GM21390 (cell line): ENCODE measurements around the gene GALNT12.

Experiments used
- ATAC-seq: cut with Tn5 transposase; IDR thresholded peaks from one replicate; pipeline ENCODE4 v1.9.1; 2021; ENCODE audit not compliant: unreplicated experiment

The GALNT12 gene

DNA sequence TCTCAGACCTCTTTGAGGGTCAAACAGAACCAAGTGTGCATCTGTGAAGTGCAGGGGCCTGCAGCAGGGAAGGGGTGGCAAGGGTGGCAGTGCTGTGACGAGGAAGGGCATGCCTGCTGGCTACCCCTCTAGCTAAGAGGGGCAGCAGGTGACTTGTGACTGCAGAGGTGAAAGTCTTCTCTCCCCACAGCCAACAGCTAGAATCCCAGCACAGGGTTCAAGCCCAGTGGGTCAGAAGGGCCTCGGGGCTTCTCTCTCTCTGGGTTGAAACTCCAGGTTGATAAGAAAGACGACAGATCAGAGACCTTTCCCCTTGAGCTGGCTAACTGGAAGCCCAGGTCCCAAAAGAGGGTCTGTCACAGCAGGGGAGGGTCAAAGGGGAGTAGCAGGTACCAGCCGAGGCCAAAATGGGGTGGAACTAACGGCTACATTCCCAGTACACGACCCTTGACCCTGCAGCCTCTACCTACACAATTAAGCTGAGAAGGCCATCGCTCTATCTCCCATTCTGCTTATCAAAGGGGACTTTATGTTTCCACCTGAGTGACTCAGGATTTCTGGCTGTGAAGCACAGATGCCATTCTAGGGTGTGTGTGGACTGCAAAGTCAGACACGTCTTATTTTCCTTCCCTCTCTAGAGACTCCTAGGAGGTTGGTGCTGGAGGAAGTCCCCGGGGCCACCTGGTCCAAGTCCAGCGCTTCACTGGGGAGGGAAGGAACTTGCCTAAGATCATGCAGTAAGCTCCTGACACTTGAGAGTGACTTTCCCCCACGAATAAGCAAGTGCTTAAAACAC lies 25.7 kb upstream of the GALNT12 start:
- ATAC-seq, result no peak

DNA sequence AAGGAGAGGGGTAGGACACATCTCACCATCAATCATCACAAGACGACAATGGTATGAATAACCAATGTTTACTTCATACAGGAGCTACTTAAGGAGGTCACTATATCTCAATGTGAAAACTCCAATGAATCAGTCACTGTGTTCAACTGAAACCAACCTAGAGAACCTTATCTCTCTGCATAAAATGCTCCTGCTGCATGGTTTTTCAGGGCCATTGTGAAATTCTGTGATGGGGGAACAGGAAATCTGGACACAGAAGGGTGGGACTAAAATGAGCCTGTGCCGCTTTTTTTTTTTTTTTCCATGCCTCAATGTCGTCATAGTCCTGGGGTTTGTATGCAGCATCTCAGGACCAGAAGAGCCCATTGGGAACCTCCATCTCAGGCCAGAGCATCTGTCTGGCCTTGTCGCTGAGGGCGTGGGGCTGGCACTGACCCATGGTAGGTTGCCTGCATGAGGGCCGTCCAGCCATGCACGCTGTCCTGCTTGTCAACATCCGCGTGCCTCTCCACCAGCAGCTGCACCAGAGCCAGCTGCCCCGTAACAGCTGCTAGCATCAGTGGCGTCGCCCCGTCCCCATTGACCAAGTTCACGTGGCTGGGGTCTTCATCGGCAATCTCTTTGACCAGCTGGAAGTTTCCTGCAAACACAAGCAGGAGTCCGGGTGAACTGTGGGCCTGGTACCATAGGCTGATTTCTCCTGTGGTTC lies 23.8 kb upstream of the GALNT12 start:
- no peak for ATAC-seq

DNA sequence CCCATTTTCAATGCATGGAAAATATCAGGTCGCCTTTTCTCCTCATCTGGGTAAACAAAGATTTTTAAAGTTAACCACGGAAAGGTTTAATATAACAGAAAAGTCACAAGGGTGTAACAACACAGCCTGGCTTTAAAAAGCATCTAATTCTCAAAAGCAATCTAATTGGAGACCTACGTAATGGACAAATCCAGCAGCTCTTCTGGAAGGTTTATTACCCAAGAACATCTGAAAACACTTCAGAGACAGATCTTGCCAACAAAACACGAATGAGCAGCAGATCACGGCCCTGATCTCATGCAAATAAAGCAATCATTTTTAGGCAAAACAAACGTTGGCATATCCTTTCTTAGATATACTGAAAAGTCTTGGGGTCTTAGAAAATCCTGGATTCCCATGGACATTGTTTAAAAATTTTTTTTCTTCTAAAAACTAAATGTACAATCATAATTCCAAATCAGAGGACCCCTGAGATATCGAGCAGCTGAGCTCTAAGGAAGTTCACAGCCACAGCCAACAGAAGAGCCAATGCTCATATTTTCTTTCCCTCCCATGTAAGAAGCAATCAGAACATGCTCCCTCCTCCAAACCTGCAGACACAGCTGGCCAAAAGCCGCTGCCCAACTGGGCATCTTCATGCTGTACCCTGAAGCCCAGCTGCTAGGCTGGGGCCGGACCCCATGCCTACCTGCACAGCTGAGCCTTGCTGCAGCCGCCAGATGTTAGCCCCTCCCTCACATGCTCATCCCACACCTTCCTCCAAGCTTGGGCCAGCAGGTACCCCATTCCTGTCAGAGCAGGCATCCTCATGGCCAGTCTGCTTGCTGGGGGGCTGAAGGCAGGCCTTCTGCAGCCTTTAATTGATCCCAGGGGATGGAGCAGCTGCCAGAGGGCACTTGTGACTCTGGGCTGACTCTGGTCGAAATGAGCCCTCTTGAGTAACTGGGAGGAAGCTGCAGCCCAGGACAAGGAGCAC lies 22.4 kb upstream of the GALNT12 start:
- no peak for ATAC-seq

DNA sequence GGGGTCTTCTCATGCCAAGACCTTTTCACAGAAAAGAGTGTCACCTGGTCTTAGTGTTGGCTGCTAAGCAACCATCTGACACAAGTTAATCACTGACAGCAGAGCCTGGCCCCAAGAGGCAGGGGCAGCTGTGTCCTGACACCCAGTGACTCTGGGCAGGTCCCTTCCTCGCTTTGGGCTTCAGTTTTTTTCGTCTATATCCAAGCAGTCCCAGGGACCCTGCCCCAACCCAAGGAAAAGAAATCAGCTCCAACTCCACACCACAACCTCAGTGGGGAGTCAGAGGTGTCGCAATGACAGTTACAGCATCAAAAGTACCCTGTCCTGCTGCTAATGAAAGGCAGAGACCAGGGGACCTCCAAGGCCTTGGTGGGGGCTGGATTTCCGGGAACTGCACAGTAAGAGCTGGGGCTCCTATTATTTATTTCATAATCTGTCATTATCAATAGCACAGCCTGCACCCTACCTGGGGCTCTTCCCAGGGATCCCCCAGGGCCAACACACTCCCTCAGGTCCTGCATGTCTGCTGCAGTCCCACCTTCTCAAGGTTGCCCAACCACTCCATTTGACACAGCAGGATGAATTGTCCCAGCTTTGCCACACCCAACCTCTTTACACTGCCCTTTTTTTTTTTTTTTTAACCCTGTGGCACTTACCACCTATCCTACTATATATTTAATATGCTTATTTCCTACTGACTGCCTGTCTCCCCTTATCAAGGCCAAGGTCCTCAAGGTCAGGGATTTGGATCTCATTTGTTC lies 20.5 kb upstream of the GALNT12 start:
- ATAC-seq, result no peak

DNA sequence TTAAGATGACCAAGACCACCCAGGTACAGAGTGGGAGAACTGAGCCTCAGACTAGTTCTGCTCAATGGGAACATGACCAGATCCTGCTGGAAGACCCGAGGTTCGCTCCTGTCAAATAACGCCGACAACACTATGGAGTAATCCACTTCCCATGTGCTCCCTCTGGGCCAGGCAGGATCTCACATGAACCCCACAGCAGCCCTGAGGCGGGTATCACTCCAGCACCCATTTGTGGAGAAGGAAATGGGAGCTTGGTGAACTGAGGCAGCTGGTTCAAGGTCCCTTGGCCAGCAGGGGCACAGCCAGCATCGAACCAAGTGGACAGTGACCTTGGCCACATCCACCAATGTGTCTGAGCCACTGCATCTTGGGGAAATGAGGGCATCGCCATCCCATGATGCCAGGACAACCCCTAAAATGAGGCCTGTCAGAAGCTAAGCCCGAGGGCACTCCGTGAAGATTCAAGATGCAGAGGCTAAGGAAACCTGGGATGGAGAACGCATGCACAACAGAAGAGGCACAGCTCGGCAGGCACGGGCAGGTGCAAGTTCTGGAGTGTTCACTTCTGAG lies 19.6 kb upstream of the GALNT12 start:
- no peak for ATAC-seq

DNA sequence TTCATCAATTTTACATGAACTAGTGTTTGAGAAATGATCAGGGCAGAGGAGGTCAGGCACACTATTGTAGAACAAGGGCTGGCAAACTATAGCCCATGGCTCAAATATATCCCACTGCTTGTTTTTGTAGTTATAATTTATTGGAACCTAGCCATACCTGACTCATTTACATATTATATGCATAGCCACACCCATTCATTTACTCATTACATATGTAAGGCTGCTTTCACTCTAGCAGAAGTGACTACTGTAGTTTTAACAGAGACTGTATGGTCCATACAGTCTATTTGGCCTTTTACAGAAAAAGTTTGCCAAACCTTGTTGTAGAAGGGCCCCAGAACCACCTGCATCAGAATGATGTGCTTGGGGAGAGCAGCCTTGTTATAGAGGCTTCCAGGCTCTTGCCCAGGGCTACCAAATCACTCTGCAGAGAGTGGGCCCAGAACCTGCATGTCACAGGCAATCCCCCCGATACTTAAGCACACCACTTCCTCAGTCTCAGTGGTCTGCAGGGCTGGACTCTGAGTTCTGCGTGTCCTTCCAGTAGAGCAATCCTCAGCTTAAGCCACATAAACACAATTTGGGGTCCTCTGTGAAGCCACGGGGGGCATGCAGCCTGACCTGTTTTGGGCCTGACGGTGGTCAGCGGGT lies 17.9 kb upstream of the GALNT12 start:
- no peak for ATAC-seq

DNA sequence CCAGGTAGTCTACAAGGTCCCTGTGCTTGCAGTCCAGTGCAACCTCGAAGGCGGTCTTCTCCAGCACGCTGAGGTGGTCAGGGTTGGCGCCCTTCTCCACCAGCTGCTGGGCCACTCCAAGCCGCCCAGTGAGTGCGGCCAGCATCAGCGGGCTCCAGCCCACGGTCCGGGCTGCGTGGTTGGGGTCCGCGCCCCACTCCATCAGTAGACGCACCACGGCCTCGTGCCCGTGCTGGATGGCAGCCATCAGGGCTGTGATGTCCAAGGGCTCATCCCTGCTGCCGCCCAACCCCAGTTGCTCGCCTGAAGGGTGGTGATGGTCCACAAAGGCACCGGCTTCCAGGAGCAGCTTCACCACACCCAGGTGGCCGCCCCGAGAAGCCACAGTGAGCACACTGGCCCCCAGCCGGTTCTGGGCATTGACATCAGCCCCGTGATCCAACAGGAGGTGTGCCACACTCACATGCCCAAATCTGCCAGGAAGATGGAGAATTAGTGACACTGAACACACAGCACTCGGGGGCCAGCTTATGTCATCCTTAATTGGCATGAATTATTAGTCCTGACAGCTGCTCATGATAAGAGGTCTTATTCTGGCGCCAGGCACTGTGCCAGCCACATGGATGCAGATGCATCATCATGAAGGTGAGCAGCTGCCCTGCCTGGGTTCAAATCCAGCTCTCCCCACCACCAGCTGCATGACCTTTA lies 17.2 kb upstream of the GALNT12 start:
- ATAC-seq, result no peak

DNA sequence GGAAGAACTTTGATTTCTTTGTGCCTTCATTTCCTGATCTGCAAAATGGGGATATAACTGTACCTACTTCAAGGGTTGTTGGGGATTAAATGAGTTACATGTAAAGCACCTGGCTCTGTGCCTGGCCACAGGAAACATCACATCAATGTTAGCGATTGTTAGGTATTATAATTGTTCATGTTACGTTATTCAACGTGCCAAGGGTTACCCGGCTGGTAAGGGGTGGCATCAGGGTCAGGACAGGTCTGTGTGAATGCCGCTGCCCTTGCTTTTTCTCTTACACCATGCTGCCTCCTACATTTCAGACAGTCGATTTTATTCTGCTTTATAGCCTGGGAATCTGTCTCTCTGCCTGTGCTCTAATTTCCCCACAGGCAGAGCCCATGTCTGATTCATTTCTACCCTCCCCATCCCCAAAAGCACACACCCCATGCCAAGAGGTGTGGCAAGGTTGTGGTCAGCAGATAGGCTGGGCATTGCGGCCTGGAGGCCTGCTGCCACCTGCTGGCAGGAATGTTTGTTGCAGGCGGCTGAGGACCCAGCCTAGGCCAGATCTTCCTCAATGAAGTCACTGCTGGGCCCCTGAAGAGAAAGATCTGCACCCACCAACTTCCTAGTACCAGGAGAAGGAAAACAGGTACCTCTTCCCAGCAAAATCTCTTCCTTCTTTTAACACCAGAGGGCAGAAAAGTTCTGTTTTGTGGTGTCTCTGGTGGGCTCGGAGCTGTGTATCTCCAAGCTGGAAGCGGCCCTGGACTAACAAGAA lies 16.4 kb upstream of the GALNT12 start:
- no peak for ATAC-seq

DNA sequence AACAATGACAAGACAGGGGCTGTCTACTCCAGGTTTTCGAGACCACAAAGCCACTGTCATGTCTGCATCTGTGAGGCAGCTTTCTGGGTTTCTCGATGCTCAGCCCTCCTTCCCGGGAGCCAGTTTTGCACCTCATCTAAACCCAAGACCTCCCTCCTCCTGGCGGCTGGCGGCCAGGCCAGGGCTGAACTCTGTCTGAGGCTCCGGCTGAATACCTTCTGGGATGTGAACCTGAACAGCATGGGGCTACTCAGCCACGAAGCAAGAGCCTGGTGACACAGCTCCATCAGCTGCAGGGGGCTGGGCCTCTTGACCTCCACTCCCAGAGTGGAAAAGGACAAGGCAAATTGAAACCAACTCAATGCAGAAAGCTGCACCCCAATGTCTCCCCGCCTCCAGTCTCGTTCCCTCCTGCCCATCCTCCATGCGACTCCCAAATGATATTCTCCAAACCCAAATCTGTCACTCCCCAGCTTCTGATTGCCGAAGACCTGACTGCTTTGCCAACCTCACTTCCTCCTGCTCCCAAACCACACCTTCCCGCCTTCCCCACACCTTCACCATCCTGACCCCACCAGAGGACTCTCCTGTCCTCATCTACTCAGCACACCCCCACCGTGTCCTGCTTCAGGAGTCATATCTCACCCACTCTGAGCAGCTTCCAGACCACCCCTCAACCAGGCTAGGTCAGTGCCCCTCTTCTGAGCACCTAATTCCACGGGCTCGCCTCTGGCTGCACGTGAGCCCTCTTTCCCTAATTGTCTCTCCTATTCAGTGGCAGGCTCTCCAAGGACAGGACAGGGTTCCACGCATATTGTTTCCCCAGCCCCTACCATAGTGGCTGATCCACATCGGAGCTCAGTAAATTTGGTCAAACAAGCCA lies 15.6 kb upstream of the GALNT12 start:
- no peak for ATAC-seq

DNA sequence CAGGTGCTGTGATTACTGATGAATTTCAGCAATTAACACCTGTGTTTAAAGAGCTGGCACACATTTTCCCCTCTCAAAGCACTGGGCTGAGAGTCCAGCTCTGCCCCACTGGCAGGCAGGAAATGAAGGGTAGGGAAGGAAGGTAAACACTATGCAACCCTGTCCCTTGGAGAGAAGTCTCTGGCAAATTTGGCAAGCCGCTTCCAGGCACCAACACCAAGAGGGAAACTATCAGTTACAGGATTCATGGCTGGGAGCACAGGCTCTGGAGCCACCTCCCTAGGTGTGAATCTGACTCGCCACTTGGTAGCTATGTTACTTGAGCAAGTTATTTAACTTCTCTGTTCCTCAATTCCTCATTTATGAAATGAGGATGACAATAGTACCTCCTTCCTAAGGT lies 14.4 kb upstream of the GALNT12 start:
- ATAC-seq, result no peak

DNA sequence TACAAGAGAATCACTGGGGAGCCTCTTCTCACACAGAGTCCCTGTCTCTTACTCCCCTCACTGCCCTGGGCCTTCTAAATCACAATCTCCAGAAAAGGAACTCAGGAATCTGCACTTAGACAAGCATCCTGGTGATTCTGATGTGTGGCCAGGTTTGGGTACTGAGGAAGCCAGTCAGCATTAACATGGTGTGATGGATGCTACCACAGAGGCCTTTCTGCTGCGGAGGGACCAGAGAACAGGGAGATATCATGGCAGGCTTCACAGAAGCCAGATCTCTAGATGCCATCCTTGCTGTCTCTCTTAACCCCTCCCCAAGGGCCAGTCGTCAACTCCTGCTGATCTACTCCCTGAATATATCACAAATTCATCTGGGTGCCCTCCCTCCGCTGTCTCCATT lies 12.7 kb upstream of the GALNT12 start:
- ATAC-seq, result no peak

DNA sequence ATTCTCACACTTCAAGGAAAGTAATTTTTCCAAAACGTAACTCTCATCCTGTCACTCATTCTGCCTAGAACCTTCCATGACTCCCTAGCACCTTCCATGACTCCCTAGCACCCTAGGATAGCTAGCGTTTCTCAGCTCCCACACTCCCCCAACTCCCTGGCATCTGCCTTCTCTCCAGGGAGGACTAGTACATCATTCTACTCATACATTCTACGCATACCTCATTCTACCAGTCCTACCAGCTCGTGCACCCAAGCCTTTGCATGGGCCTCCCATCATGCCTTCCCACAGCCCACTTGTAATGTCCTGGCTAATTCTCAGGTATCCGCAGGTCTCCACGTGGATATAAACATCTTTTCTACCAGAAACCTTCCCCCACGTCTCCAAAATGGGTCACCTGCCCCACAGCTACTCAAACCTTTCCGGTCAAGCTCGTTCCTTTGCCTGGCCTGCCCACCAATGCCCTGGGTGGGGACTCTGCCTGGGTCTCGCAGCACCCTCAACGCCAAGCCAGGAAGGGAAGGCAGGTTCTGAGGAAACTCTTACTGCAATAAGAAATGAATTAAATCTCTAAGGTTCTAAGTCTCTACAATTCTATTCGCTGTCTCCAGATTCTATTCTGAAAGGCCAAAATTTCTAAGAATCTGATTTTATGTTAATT lies 12.0 kb upstream of the GALNT12 start:
- ATAC-seq, result no peak

DNA sequence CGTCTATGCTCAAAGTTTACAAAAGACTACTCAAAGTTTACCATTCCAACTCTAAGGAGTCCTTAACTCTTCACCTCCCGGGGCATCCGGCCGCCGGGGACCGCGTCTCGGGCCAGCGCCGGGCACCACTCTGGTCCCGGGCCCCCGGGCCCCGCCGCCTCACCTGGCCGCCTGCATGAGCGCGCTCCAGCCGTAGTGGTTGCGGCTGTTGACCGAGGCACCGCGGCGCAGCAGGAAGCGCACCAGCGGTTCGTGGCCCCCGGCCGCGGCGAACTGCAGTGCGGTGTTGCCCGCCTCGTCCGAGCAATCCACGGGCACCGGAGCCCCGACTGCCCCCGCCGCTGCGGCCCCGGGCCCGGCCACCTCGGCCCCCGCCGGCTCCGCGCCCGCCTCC lies 11.5 kb upstream of the GALNT12 start:
- ATAC-seq, result peak; percentile 45

DNA sequence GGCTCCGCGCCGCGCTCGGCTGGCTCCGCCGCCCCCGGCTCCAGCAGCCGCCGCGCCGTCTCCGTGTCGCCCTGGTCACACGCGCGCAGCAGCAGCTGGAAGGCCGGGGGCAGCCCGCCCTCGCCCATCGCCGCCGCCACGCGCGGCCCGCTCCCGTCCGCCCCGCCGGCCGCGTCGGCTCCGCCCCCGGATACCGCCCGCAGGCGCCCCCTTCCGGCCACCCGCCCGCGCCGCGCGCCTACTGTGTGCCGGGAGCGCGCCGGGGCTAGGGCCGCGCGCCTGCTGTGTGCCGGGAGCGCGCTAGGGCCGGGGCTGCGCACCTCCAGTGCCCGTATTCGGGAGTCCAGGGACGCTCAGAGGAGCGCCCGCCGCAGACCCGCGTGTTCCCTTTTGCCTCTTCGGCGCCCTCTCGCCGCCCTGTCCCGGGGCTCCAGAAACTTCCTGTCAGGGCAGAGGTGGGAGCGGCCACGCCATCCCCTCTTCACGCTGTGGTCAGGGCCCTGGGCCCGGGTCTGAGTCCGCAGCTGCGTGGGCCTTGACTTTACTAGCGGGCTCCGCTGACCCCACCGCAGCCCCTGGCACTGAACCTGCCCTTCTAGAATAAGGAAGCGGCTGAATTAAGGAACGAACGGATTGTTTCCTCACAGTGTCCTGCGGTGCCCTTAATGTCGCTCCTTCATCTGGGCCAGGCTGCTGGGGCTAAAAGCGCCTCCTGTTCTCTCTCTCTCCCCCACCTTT lies 10.9 kb upstream of the GALNT12 start, which contains the start of gene ANKS6:
TSS of gene ANKS6 (minus strand) at position 192 of the 738 bp plus-strand sequence. CDS start at position 128, 64 bp downstream.
- ATAC-seq, result peak; percentile 85

DNA sequence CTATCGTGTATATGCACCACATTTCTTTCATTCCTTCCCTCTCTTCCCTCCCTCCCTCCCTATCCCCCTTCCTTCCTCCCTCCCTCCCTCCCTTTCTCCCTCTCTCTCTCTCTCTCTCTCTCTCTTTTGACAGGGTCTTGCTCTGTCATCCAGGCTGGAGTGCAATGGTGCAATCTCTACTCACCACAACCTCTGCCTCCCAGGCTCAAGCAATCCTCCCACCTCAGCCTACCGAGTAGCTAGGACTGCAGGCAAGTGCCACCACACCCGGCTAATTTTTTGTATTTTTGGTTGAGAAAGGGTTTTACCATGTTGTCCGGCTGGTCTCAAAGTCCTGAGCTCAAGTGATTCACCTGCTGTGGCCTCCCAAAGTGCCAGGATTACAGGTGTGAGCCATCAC lies 10.0 kb upstream of the GALNT12 start:
- ATAC-seq, result no peak

DNA sequence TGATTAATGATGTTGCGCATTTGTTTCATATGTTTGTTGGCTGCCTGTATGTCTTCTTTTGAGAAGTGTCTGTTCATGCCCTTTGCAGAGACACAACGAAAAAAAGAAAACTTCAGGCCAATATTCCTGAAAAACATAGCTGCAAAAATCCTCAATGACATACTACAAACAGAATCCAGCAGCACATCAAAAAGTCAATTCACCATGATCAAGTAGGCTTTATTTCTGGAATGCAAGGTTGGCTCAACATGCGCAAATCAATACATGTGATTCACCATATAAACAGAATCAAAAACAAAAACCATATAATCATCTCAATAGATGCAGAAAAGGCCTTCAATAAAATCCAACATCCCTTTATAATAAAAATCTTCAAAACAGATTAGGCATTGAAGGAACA lies 9.2 kb upstream of the GALNT12 start:
- no peak for ATAC-seq
